ENCODE measurements around the gene CDADC1. TPM values are rescaled to one million over a fixed set of nuclear protein-coding genes. Genes with fewer than 3 reads are reported as not detected.
A peak's percentile ranks its signal among the peaks of the same experiment; 100 is the strongest.

The CDADC1 gene
- total RNA-seq: 10 to 100 TPM; 16.5 to 18.6 TPM
- 12.7 to 15.4 reads per million in 2 donors for total RNA-seq

- peaks cover 26% of the 10 kb centered on the region for H3K4me1 Mint-ChIP-seq
These were observed at the start of gene CDADC1 for GRCh38 chr13:49247643-49248621. Gene CDADC1 (plus strand): TSS chr13:49247925. CDS start chr13:49248038, 113 bp downstream.

GRCh38 chr13:49206641-49207040 lies 41.1 kb upstream of the CDADC1 start:
- Mint-ChIP-seq H3K4me1 (peaks cover 6% of the 10 kb centered on the region), H3K27me3 (no peaks in the 10 kb centered on the region), H3K4me3 (no peak overlapping the region), H3K36me3 (ENCODE audit: low read depth) (peaks cover 11% of the 10 kb centered on the region), H3K27ac (no peak overlapping the region)
- ATAC-seq (no peak), DNase-seq (no peak)
- no peaks in the 10 kb centered on the region for H3K9me3 ChIP-seq (ENCODE audit: control insufficient read depth, low read length, poor library complexity, severe bottlenecking)

More at GRCh38 chr13:49247643-49248621, at the start of gene CDADC1:
- ATAC-seq (peak; percentile 88), DNase-seq (peak; percentile 69 to 80 (median 70))
- Mint-ChIP-seq H3K27me3 (peaks cover 6% of the 10 kb centered on the region), H3K27ac (peak within 1 kb of the TSS; percentile 99), H3K4me3 (peak within 1 kb of the TSS; percentile 98), H3K36me3 (ENCODE audit: low read depth) (peaks cover 9% of the 10 kb centered on the region)
- H3K9me3 ChIP-seq (ENCODE audit: control insufficient read depth, low read length, poor library complexity, severe bottlenecking): no peaks in the 10 kb centered on the region

GRCh38 chr13:49208619-49209018 lies 39.1 kb upstream of the CDADC1 start:
- Mint-ChIP-seq H3K27me3 (no peaks in the 10 kb centered on the region), H3K4me1 (peaks cover 6% of the 10 kb centered on the region), H3K36me3 (ENCODE audit: low read depth) (peaks cover 10% of the 10 kb centered on the region), H3K4me3 (no peak overlapping the region), H3K27ac (no peak overlapping the region)
- ATAC-seq (no peak), DNase-seq (no peak)
- H3K9me3 ChIP-seq (ENCODE audit: control insufficient read depth, low read length, poor library complexity, severe bottlenecking): no peaks in the 10 kb centered on the region

- no peaks in the 10 kb centered on the region for H3K9me3 ChIP-seq (ENCODE audit: control insufficient read depth, low read length, poor library complexity, severe bottlenecking)
- Mint-ChIP-seq H3K27ac (no peak overlapping the region), H3K36me3 (ENCODE audit: low read depth) (peaks cover 2% of the 10 kb centered on the region), H3K4me1 (peaks cover 8% of the 10 kb centered on the region), H3K4me3 (no peak overlapping the region), H3K27me3 (no peaks in the 10 kb centered on the region)
- ATAC-seq (no peak), DNase-seq (no peak)
These were observed 37.6 kb upstream of the CDADC1 start for GRCh38 chr13:49210114-49210513.

GRCh38 chr13:49210669-49211068 lies 37.1 kb upstream of the CDADC1 start:
- no peak for ATAC-seq

GRCh38 chr13:49213539-49213938 lies 34.2 kb upstream of the CDADC1 start:
- Mint-ChIP-seq H3K27ac (no peak overlapping the region), H3K27me3 (peaks cover 23% of the 10 kb centered on the region), H3K4me1 (peaks cover 11% of the 10 kb centered on the region), H3K4me3 (no peak overlapping the region), H3K36me3 (ENCODE audit: low read depth) (peaks cover 8% of the 10 kb centered on the region)
- DNase-seq (no peak), ATAC-seq (no peak)
- no peaks in the 10 kb centered on the region for H3K9me3 ChIP-seq (ENCODE audit: control insufficient read depth, low read length, poor library complexity, severe bottlenecking)

More at GRCh38 chr13:49210669-49211068, 37.1 kb upstream of the CDADC1 start:
- no peaks in the 10 kb centered on the region for H3K27me3 Mint-ChIP-seq
- peaks cover 9% of the 10 kb centered on the region for H3K4me1 Mint-ChIP-seq
- H3K36me3 Mint-ChIP-seq (ENCODE audit: low read depth): peaks cover 2% of the 10 kb centered on the region
- no peaks in the 10 kb centered on the region for H3K9me3 ChIP-seq (ENCODE audit: control insufficient read depth, low read length, poor library complexity, severe bottlenecking)
- no peak for DNase-seq
- H3K4me3 Mint-ChIP-seq: no peak overlapping the region
- no peak overlapping the region for H3K27ac Mint-ChIP-seq

- Mint-ChIP-seq H3K27me3 (peaks cover 31% of the 10 kb centered on the region), H3K4me3 (no peak overlapping the region), H3K27ac (no peak overlapping the region), H3K36me3 (ENCODE audit: low read depth) (peaks cover 8% of the 10 kb centered on the region), H3K4me1 (peaks cover 13% of the 10 kb centered on the region)
- no peak for DNase-seq
- H3K9me3 ChIP-seq (ENCODE audit: control insufficient read depth, low read length, poor library complexity, severe bottlenecking): no peaks in the 10 kb centered on the region
- no peak for ATAC-seq
These were observed 33.5 kb upstream of the CDADC1 start for GRCh38 chr13:49213997-49214916.

GRCh38 chr13:49214917-49215376 lies 32.8 kb upstream of the CDADC1 start:
- ATAC-seq (peak; percentile 83), DNase-seq (peak in 1 of 3 donors; percentile 15)
- no peaks in the 10 kb centered on the region for H3K9me3 ChIP-seq (ENCODE audit: control insufficient read depth, low read length, poor library complexity, severe bottlenecking)
- Mint-ChIP-seq H3K27ac (no peak overlapping the region), H3K4me1 (peaks cover 13% of the 10 kb centered on the region), H3K36me3 (ENCODE audit: low read depth) (peaks cover 8% of the 10 kb centered on the region), H3K4me3 (no peak overlapping the region), H3K27me3 (peaks cover 36% of the 10 kb centered on the region)

GRCh38 chr13:49216334-49216733 lies 31.4 kb upstream of the CDADC1 start:
- no peaks in the 10 kb centered on the region for H3K9me3 ChIP-seq (ENCODE audit: control insufficient read depth, low read length, poor library complexity, severe bottlenecking)
- no peak overlapping the region for H3K4me3 Mint-ChIP-seq
- ATAC-seq: no peak
- peaks cover 40% of the 10 kb centered on the region for H3K27me3 Mint-ChIP-seq
- H3K36me3 Mint-ChIP-seq (ENCODE audit: low read depth): peaks cover 10% of the 10 kb centered on the region
- H3K27ac Mint-ChIP-seq: no peak overlapping the region
- DNase-seq: no peak
- H3K4me1 Mint-ChIP-seq: peaks cover 13% of the 10 kb centered on the region

GRCh38 chr13:49217962-49218492 lies 29.7 kb upstream of the CDADC1 start:
- H3K9me3 ChIP-seq (ENCODE audit: control insufficient read depth, low read length, poor library complexity, severe bottlenecking): no peaks in the 10 kb centered on the region

GRCh38 chr13:49218493-49219051 lies 29.2 kb upstream of the CDADC1 start:
- Mint-ChIP-seq H3K27me3 (peaks cover 58% of the 10 kb centered on the region), H3K27ac (no peak overlapping the region), H3K36me3 (ENCODE audit: low read depth) (peaks cover 10% of the 10 kb centered on the region), H3K4me3 (no peak overlapping the region), H3K4me1 (peaks cover 13% of the 10 kb centered on the region)
- H3K9me3 ChIP-seq (ENCODE audit: control insufficient read depth, low read length, poor library complexity, severe bottlenecking): no peaks in the 10 kb centered on the region
- no peak for DNase-seq
- ATAC-seq: no peak

More at GRCh38 chr13:49217962-49218492, 29.7 kb upstream of the CDADC1 start:
- Mint-ChIP-seq H3K36me3 (ENCODE audit: low read depth) (peaks cover 10% of the 10 kb centered on the region), H3K4me1 (peaks cover 13% of the 10 kb centered on the region), H3K27ac (no peak overlapping the region), H3K4me3 (no peak overlapping the region), H3K27me3 (peaks cover 57% of the 10 kb centered on the region)
- ATAC-seq (no peak), DNase-seq (no peak)

- DNase-seq: no peak
- peaks cover 59% of the 10 kb centered on the region for H3K27me3 Mint-ChIP-seq
- no peaks in the 10 kb centered on the region for H3K9me3 ChIP-seq (ENCODE audit: control insufficient read depth, low read length, poor library complexity, severe bottlenecking)
- peak overlapping the region; percentile 62 for H3K4me3 Mint-ChIP-seq
- no peak for ATAC-seq
- peaks cover 10% of the 10 kb centered on the region for H3K36me3 Mint-ChIP-seq (ENCODE audit: low read depth)
- H3K27ac Mint-ChIP-seq: peak overlapping the region; percentile 61
- peaks cover 12% of the 10 kb centered on the region for H3K4me1 Mint-ChIP-seq
These were observed 28.1 kb upstream of the CDADC1 start for GRCh38 chr13:49219647-49220035.
